HCEC 1CT (cell line): ENCODE data around the gene ERC1.
"Not testable (repeated sequence)": the region's sequence is repeated elsewhere in the genome, so short reads cannot be mapped to it uniquely, and the experiment has no call there.

Experiments used
- DNase-seq: peaks from one replicate; pipeline ENCODE4 v3.0.0-alpha.2; 2017

ERC1 gene

GRCh38 chr12:1034751-1035457, 43.9 kb downstream of the ERC1 start:
- DNase-seq, result no peak

GRCh38 chr12:1041478-1041877, 50.5 kb downstream of the ERC1 start:
- peak; percentile 52 for DNase-seq

GRCh38 chr12:1044199-1044598, 53.2 kb downstream of the ERC1 start:
- DNase-seq, result peak; percentile 27

GRCh38 chr12:1044696-1045095, 53.7 kb downstream of the ERC1 start:
- peak; percentile 61 for DNase-seq

- no peak for DNase-seq
These were observed 55.7 kb downstream of the ERC1 start for GRCh38 chr12:1046727-1047126.

- no peak for DNase-seq
These were observed 57.1 kb downstream of the ERC1 start for GRCh38 chr12:1047898-1048660.

- DNase-seq, result no peak
These were observed 59.2 kb downstream of the ERC1 start for GRCh38 chr12:1050059-1050707.

- not testable (repeated sequence) for DNase-seq
These were observed 60.6 kb downstream of the ERC1 start for GRCh38 chr12:1051672-1052071.

- DNase-seq, result no peak
These were observed 62.7 kb downstream of the ERC1 start for GRCh38 chr12:1053690-1054089.

GRCh38 chr12:1054117-1054870, 63.3 kb downstream of the ERC1 start:
- DNase-seq, result no peak

GRCh38 chr12:1056390-1056789, 65.4 kb downstream of the ERC1 start:
- DNase-seq, result no peak

- no peak for DNase-seq
These were observed 67.4 kb downstream of the ERC1 start for GRCh38 chr12:1058423-1058822.

- no peak for DNase-seq
These were observed 68.1 kb downstream of the ERC1 start for GRCh38 chr12:1059162-1059561.

- no peak for DNase-seq
These were observed 72.8 kb downstream of the ERC1 start for GRCh38 chr12:1063852-1064251.

- no peak for DNase-seq
These were observed 73.3 kb downstream of the ERC1 start for GRCh38 chr12:1064317-1064716.

GRCh38 chr12:1065629-1066028, 74.6 kb downstream of the ERC1 start:
- DNase-seq, result no peak

GRCh38 chr12:1069846-1070245, 78.8 kb downstream of the ERC1 start:
- DNase-seq, result no peak

GRCh38 chr12:1071182-1071581, 80.2 kb downstream of the ERC1 start:
- DNase-seq, result no peak

GRCh38 chr12:1073652-1074051, 82.6 kb downstream of the ERC1 start:
- DNase-seq, result peak; percentile 25

GRCh38 chr12:1077036-1077803, 86.2 kb downstream of the ERC1 start:
- no peak for DNase-seq

GRCh38 chr12:1078002-1078401, 87.0 kb downstream of the ERC1 start:
- no peak for DNase-seq

- DNase-seq, result no peak
These were observed 89.6 kb downstream of the ERC1 start for GRCh38 chr12:1080520-1081223.
